Measurements from ENCODE around the gene MLLT3.

Gene MLLT3

GRCh38 chr9:20553558-20554149, 68.6 kb downstream of the MLLT3 start:
- FAIRE-seq: peak; percentile 17

GRCh38 chr9:20552874-20553557, 69.3 kb downstream of the MLLT3 start:
- FAIRE-seq: peak; percentile 89

GRCh38 chr9:20551835-20552234, 70.5 kb downstream of the MLLT3 start:
- no peak for FAIRE-seq

GRCh38 chr9:20551236-20551635, 71.1 kb downstream of the MLLT3 start:
- no peak for FAIRE-seq

GRCh38 chr9:20550326-20550725, 72.0 kb downstream of the MLLT3 start:
- FAIRE-seq: no peak

GRCh38 chr9:20549053-20549452, 73.2 kb downstream of the MLLT3 start:
- no peak for FAIRE-seq

GRCh38 chr9:20545023-20545622, 77.2 kb downstream of the MLLT3 start:
- FAIRE-seq: no peak

- no peak for FAIRE-seq
Measured at GRCh38 chr9:20540169-20540863, 82.0 kb downstream of the MLLT3 start.

- FAIRE-seq: no peak
Measured at GRCh38 chr9:20538956-20539355, 83.3 kb downstream of the MLLT3 start.

- FAIRE-seq: no peak
Measured at GRCh38 chr9:20538092-20538491, 84.2 kb downstream of the MLLT3 start.

- FAIRE-seq: no peak
Measured at GRCh38 chr9:20537294-20537693, 85.0 kb downstream of the MLLT3 start.

- FAIRE-seq: no peak
Measured at GRCh38 chr9:20532584-20532983, 89.7 kb downstream of the MLLT3 start.

GRCh38 chr9:20529837-20530236, 92.5 kb downstream of the MLLT3 start:
- FAIRE-seq: no peak

GRCh38 chr9:20528253-20528652, 94.0 kb downstream of the MLLT3 start:
- FAIRE-seq: no peak

- no peak for FAIRE-seq
Measured at GRCh38 chr9:20526500-20527319, 95.6 kb downstream of the MLLT3 start.

- FAIRE-seq: no peak
Measured at GRCh38 chr9:20524776-20525175, 97.5 kb downstream of the MLLT3 start.

GRCh38 chr9:20518737-20519136, 103.6 kb downstream of the MLLT3 start:
- FAIRE-seq: peak; percentile 53

- no peak for FAIRE-seq
Measured at GRCh38 chr9:20513126-20513913, 109.0 kb downstream of the MLLT3 start.

- FAIRE-seq: no peak
Measured at GRCh38 chr9:20512636-20513035, 109.7 kb downstream of the MLLT3 start.

GRCh38 chr9:20512106-20512505, 110.2 kb downstream of the MLLT3 start:
- FAIRE-seq: no peak

- FAIRE-seq: no peak
Measured at GRCh38 chr9:20511686-20512085, 110.6 kb downstream of the MLLT3 start.

- FAIRE-seq: peak; percentile 5
Measured at GRCh38 chr9:20509466-20509865, 112.8 kb downstream of the MLLT3 start.
